ENCODE data around the gene IQCE. TPM values are rescaled to one million over a fixed set of nuclear protein-coding genes. Genes with fewer than 3 reads are reported as not detected.

The IQCE gene
- polyA plus RNA-seq, 4 donors = 20.2 to 30.3 (median 22.2) TPM

- peak; percentile 47 to 85 (median 72) for DNase-seq (ENCODE audit: low read depth in 4 of 4, low spot score in 2 of 4)
These were observed 82.9 kb downstream of the IQCE start for GRCh38 chr7:2641406-2642393.

GRCh38 chr7:2643386-2644219 lies 84.8 kb downstream of the IQCE start:
- no peak for DNase-seq (ENCODE audit: low read depth in 4 of 4, low spot score in 2 of 4)

GRCh38 chr7:2644220-2644561 lies 85.4 kb downstream of the IQCE start:
- DNase-seq (ENCODE audit: low read depth in 4 of 4, low spot score in 2 of 4) = no peak

- DNase-seq (ENCODE audit: low read depth in 4 of 4, low spot score in 2 of 4) = no peak
These were observed 85.9 kb downstream of the IQCE start for GRCh38 chr7:2644562-2645273.

- no peak for DNase-seq (ENCODE audit: low read depth in 4 of 4, low spot score in 2 of 4)
These were observed 86.6 kb downstream of the IQCE start for GRCh38 chr7:2645274-2645868.

- DNase-seq (ENCODE audit: low read depth in 4 of 4, low spot score in 2 of 4) = no peak
These were observed 87.5 kb downstream of the IQCE start for GRCh38 chr7:2646336-2646679.

- no peak for DNase-seq (ENCODE audit: low read depth in 4 of 4, low spot score in 2 of 4)
These were observed 88.1 kb downstream of the IQCE start for GRCh38 chr7:2646680-2647571.

- no peak for DNase-seq (ENCODE audit: low read depth in 4 of 4, low spot score in 2 of 4)
These were observed 88.9 kb downstream of the IQCE start for GRCh38 chr7:2647594-2648172.

- no peak for DNase-seq (ENCODE audit: low read depth in 4 of 4, low spot score in 2 of 4)
These were observed 90.5 kb downstream of the IQCE start for GRCh38 chr7:2649139-2649838.

GRCh38 chr7:2649991-2650390 lies 91.2 kb downstream of the IQCE start:
- DNase-seq (ENCODE audit: low read depth in 4 of 4, low spot score in 2 of 4) = no peak

GRCh38 chr7:2650451-2650850 lies 91.7 kb downstream of the IQCE start:
- no peak for DNase-seq (ENCODE audit: low read depth in 4 of 4, low spot score in 2 of 4)

- no peak for DNase-seq (ENCODE audit: low read depth in 4 of 4, low spot score in 2 of 4)
These were observed 92.6 kb downstream of the IQCE start for GRCh38 chr7:2651336-2651735.

GRCh38 chr7:2651847-2652735 lies 93.3 kb downstream of the IQCE start:
- DNase-seq (ENCODE audit: low read depth in 4 of 4, low spot score in 2 of 4) = no peak

- DNase-seq (ENCODE audit: low read depth in 4 of 4, low spot score in 2 of 4) = no peak
These were observed 93.9 kb downstream of the IQCE start for GRCh38 chr7:2652736-2653060.

- DNase-seq (ENCODE audit: low read depth in 4 of 4, low spot score in 2 of 4) = no peak
These were observed 95.3 kb downstream of the IQCE start for GRCh38 chr7:2654059-2654458.

GRCh38 chr7:2655870-2656614 lies 97.3 kb downstream of the IQCE start:
- DNase-seq (ENCODE audit: low read depth in 4 of 4, low spot score in 2 of 4) = no peak

- DNase-seq (ENCODE audit: low read depth in 4 of 4, low spot score in 2 of 4) = no peak
These were observed 98.4 kb downstream of the IQCE start for GRCh38 chr7:2657208-2657607.
